ENCODE data around the gene SHFL.

- TF ChIP-seq CTCF (IDR thresholded peaks at IDR 0.05) (no peak), POLR2A (IDR thresholded peaks at IDR 0.05) (no peak), POLR2AphosphoS5 (IDR thresholded peaks at IDR 0.05) (no peak)
Measured at GRCh38 chr19:10135551-10136334, 49.6 kb downstream of the SHFL start.

Data from gastroesophageal sphincter (tissue), 3 donors.